Mesenchymal stem cell (in vitro differentiated cells and primary cell): ENCODE data around the gene TUBB3.
"Not testable (repeated sequence)": the region's sequence is repeated elsewhere in the genome, so short reads cannot be mapped to it uniquely, and the experiment has no call there.

Source experiments
- DNase-seq: peaks from one replicate; pipeline ENCODE4 v3.0.0-alpha.2; 2013
- H2AFZ ChIP-seq: one replicate; pipeline ENCODE4 v1.6.1; 2013; ENCODE audit warnings: low read depth, mild to moderate bottlenecking, control low read depth, inconsistent platforms, low read length, moderate library complexity
- H2AK5ac ChIP-seq: 2 replicates; pipeline ENCODE4 v1.6.1; 2013; ENCODE audit warnings: low read length, moderate library complexity, mild to moderate bottlenecking, inconsistent platforms; ENCODE audit not compliant: severe bottlenecking
- H2BK120ac ChIP-seq: one replicate; pipeline ENCODE4 v1.6.1; 2013; ENCODE audit warnings: low read depth, mild to moderate bottlenecking, inconsistent platforms, low read length, moderate library complexity
- H2BK12ac ChIP-seq, 2 experiments: one replicate each; pipeline ENCODE4 v1.6.1; 2013; ENCODE audit warnings: inconsistent platforms in 2 of 2, low read length in 2 of 2, mild to moderate bottlenecking in 2 of 2, moderate library complexity in 2 of 2, control low read depth in 1 of 2
- H2BK15ac ChIP-seq: one replicate; pipeline ENCODE4 v1.6.1; 2013; ENCODE audit warnings: mild to moderate bottlenecking, low read depth, inconsistent platforms; ENCODE audit not compliant: poor library complexity, severe bottlenecking
- H2BK5ac ChIP-seq: 2 replicates; pipeline ENCODE4 v1.6.1; 2013; ENCODE audit warnings: low read depth, mild to moderate bottlenecking, low read length, control low read depth, inconsistent platforms; ENCODE audit not compliant: poor library complexity, severe bottlenecking
- H3K14ac ChIP-seq, 2 experiments: one replicate each; pipeline ENCODE4 v1.6.1; 2013; ENCODE audit warnings: inconsistent platforms in 2 of 2, low read length in 2 of 2, control low read depth in 1 of 2, mild to moderate bottlenecking in 1 of 2, moderate library complexity in 1 of 2
- H3K18ac ChIP-seq, 2 experiments: one replicate each; pipeline ENCODE4 v1.6.1; 2013; ENCODE audit warnings: inconsistent platforms in 2 of 2, low read length in 2 of 2, control low read depth in 1 of 2, low read depth in 1 of 2, mild to moderate bottlenecking in 1 of 2
- H3K23ac ChIP-seq, 2 experiments: one replicate each; pipeline ENCODE4 v1.6.1; 2013; ENCODE audit warnings: inconsistent platforms in 2 of 2, low read length in 2 of 2, mild to moderate bottlenecking in 2 of 2, moderate library complexity in 2 of 2, control low read depth in 1 of 2
- H3K27ac ChIP-seq: 2 replicates; pipeline ENCODE4 v1.5.1; 2013; ENCODE audit warnings: mild to moderate bottlenecking, moderate library complexity, low read length, control low read depth, inconsistent platforms; ENCODE audit not compliant: poor library complexity, severe bottlenecking
- H3K27me3 ChIP-seq, 2 experiments: 2 replicates each; pipeline versions ENCODE4 v1.6.1 to v1.7.0; 2013; ENCODE audit warnings: low read length in 2 of 2, mild to moderate bottlenecking in 2 of 2, moderate library complexity in 2 of 2, control low read depth in 1 of 2, inconsistent platforms in 1 of 2; ENCODE audit not compliant: control insufficient read depth in 1 of 2, insufficient read depth in 1 of 2
- H3K36me3 ChIP-seq, 2 experiments: 2 replicates each; pipeline versions ENCODE4 v1.6.1 to v1.7.0; 2013; ENCODE audit warnings: low read length in 2 of 2, control low read depth in 1 of 2, inconsistent platforms in 1 of 2, low read depth in 1 of 2, mild to moderate bottlenecking in 1 of 2; ENCODE audit not compliant: insufficient read depth in 2 of 2, control insufficient read depth in 1 of 2
- H3K4ac ChIP-seq, 2 experiments: one replicate each; pipeline ENCODE4 v1.6.1; 2013; ENCODE audit warnings: inconsistent platforms in 2 of 2, low read length in 2 of 2, mild to moderate bottlenecking in 2 of 2, moderate library complexity in 2 of 2, control low read depth in 1 of 2, low read depth in 1 of 2
- H3K4me1 ChIP-seq: 2 replicates; pipeline ENCODE4 v1.6.1; 2013; ENCODE audit warnings: low read depth, low read length, control low read depth; ENCODE audit not compliant: control insufficient read depth, insufficient read depth
- H3K4me2 ChIP-seq: 2 replicates; pipeline ENCODE4 v1.6.1; 2013; ENCODE audit warnings: low read length, mild to moderate bottlenecking, inconsistent platforms; ENCODE audit not compliant: poor library complexity, severe bottlenecking
- H3K4me3 ChIP-seq, 2 experiments: 2 replicates each; pipeline versions ENCODE4 v1.5.1 to v1.7.0; 2013; ENCODE audit warnings: low read length in 2 of 2, mild to moderate bottlenecking in 2 of 2, control low read depth in 1 of 2, low read depth in 1 of 2; ENCODE audit not compliant: insufficient read depth in 1 of 2
- H3K79me1 ChIP-seq: replicated peaks from 2 replicates; pipeline ENCODE4 v1.6.1; 2013; ENCODE audit warnings: mild to moderate bottlenecking, control low read depth, low read length, inconsistent platforms; ENCODE audit not compliant: poor library complexity, severe bottlenecking
- H3K9ac ChIP-seq: 2 replicates; pipeline ENCODE4 v1.7.0; 2013; ENCODE audit warnings: mild to moderate bottlenecking, low read length, moderate library complexity
- H3K9me3 ChIP-seq: 2 replicates; pipeline ENCODE4 v1.7.0; 2013; ENCODE audit warnings: mild to moderate bottlenecking, low read length; ENCODE audit not compliant: control insufficient read depth
- H4K8ac ChIP-seq: one replicate; pipeline ENCODE4 v1.6.1; 2013; ENCODE audit warnings: inconsistent platforms, mild to moderate bottlenecking, low read length, moderate library complexity
- H4K91ac ChIP-seq: one replicate; pipeline ENCODE4 v1.6.1; 2013; ENCODE audit warnings: mild to moderate bottlenecking, low read length, inconsistent platforms
- WGBS: methylation state at CpG from one replicate; pipeline ENCODE4 v1.1.7; 2013; ENCODE audit warnings: mixed read lengths; 5-methylcytosine and 5-hydroxymethylcytosine counted together

Gene TUBB3

GRCh38 chr16:89931964-89932363 lies 8.8 kb downstream of the TUBB3 start:
- H3K4ac ChIP-seq = no peak overlapping the region
- no peaks in the 10 kb centered on the region for H3K27me3 ChIP-seq
- no peak overlapping the region for H3K4me3 ChIP-seq
- no peak overlapping the region for H2BK15ac ChIP-seq
- no peak overlapping the region for H2BK5ac ChIP-seq
- H2AK5ac ChIP-seq = no peak overlapping the region
- no peak overlapping the region for H2BK12ac ChIP-seq
- no peak overlapping the region for H2BK120ac ChIP-seq
- no peak overlapping the region for H4K8ac ChIP-seq
- H2AFZ ChIP-seq = no peak overlapping the region
- DNase-seq = no peak
- H3K27ac ChIP-seq = no peak overlapping the region
- H3K36me3 ChIP-seq = peaks cover 76 to 86% of the 10 kb centered on the region in 2 experiments
- H3K79me1 ChIP-seq = peaks cover 24% of the 10 kb centered on the region
- H3K9me3 ChIP-seq = no peaks in the 10 kb centered on the region
- H3K18ac ChIP-seq = no peak overlapping the region
- 98% methylated on average over 5 of the region's 6 CpGs for WGBS
- H4K91ac ChIP-seq = no peak overlapping the region
- no peak overlapping the region for H3K9ac ChIP-seq
- H3K4me2 ChIP-seq = no peak overlapping the region
- H3K14ac ChIP-seq = no peak overlapping the region
- no peak overlapping the region for H3K23ac ChIP-seq
- H3K4me1 ChIP-seq = peaks cover 5% of the 10 kb centered on the region

GRCh38 chr16:89934019-89934418 lies 10.9 kb downstream of the TUBB3 start:
- not testable (repeated sequence) for H3K14ac ChIP-seq, DNase-seq, H4K91ac ChIP-seq, H2AK5ac ChIP-seq, H2BK15ac ChIP-seq, H3K4ac ChIP-seq, H3K4me2 ChIP-seq, H2BK5ac ChIP-seq, H3K27me3 ChIP-seq, H3K23ac ChIP-seq, H3K4me3 ChIP-seq, H2BK12ac ChIP-seq, H3K9ac ChIP-seq, H3K27ac ChIP-seq, H2BK120ac ChIP-seq, H3K4me1 ChIP-seq, H3K9me3 ChIP-seq, H4K8ac ChIP-seq, H3K18ac ChIP-seq, H2AFZ ChIP-seq
- H3K79me1 ChIP-seq = peaks cover 22% of the 10 kb centered on the region
- WGBS = 99% methylated on average over 24 of the region's 29 CpGs
- peaks cover 75 to 81% of the 10 kb centered on the region in 2 experiments for H3K36me3 ChIP-seq

GRCh38 chr16:89934611-89935553 lies 11.7 kb downstream of the TUBB3 start:
- Histone ChIP-seq H2BK5ac (no peak overlapping the region), H3K14ac (no peak overlapping the region), H3K4ac (no peak overlapping the region), H2AFZ (no peak overlapping the region), H3K18ac (no peak overlapping the region), H3K9ac (no peak overlapping the region), H4K91ac (no peak overlapping the region), H2BK120ac (no peak overlapping the region), H3K4me3 (no peak overlapping the region), H3K27ac (no peak overlapping the region), H2AK5ac (no peak overlapping the region), H2BK12ac (no peak overlapping the region), H3K79me1 (peaks cover 19% of the 10 kb centered on the region), H3K36me3 (peaks cover 68 to 72% of the 10 kb centered on the region in 2 experiments), H3K4me2 (no peak overlapping the region), H3K4me1 (peaks cover 4% of the 10 kb centered on the region), H3K9me3 (no peaks in the 10 kb centered on the region), H3K27me3 (no peaks in the 10 kb centered on the region), H2BK15ac (no peak overlapping the region), H3K23ac (no peak overlapping the region), H4K8ac (peak overlapping the region; percentile 32)
- WGBS = 97% methylated on average over 61 of the region's 61 CpGs
- DNase-seq = no peak

DNA sequence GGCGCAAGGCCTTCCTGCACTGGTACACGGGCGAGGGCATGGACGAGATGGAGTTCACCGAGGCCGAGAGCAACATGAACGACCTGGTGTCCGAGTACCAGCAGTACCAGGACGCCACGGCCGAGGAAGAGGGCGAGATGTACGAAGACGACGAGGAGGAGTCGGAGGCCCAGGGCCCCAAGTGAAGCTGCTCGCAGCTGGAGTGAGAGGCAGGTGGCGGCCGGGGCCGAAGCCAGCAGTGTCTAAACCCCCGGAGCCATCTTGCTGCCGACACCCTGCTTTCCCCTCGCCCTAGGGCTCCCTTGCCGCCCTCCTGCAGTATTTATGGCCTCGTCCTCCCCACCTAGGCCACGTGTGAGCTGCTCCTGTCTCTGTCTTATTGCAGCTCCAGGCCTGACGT lies 12.5 kb downstream of the TUBB3 start:
- not testable (repeated sequence) for H3K4me2 ChIP-seq, H3K4me1 ChIP-seq, H3K14ac ChIP-seq, H3K23ac ChIP-seq, H3K9me3 ChIP-seq, H3K18ac ChIP-seq, H2BK120ac ChIP-seq, H3K27ac ChIP-seq, H3K4ac ChIP-seq, H2BK12ac ChIP-seq, H3K4me3 ChIP-seq, H3K27me3 ChIP-seq, DNase-seq, H2AFZ ChIP-seq, H2BK15ac ChIP-seq, H3K9ac ChIP-seq, H4K91ac ChIP-seq, H4K8ac ChIP-seq, H2AK5ac ChIP-seq, H2BK5ac ChIP-seq
- peaks cover 65% of the 10 kb centered on the region in 2 experiments for H3K36me3 ChIP-seq
- WGBS = 95% methylated on average over 24 of the region's 27 CpGs
- peaks cover 18% of the 10 kb centered on the region for H3K79me1 ChIP-seq
